ENCODE measurements around the gene MGA. TPM values are rescaled to one million over a fixed set of nuclear protein-coding genes. Genes with fewer than 3 reads are reported as not detected.
A peak's percentile ranks its signal among the peaks of the same experiment; 100 is the strongest.

The MGA gene
- total RNA-seq, 1 donor from 2014 or later = 71.4 TPM

GRCh38 chr15:41811432-41812195 lies 151.4 kb downstream of the MGA start:
- no peaks in the 10 kb centered on the region for H3K9me3 Mint-ChIP-seq
- DNase-seq (ENCODE audit: low spot score in 2 of 2, unreplicated experiment in 2 of 2) = peak; percentile 78 to 87
- no peak overlapping the region for H3K4me3 Mint-ChIP-seq
- TF ChIP-seq, protein P1, sequence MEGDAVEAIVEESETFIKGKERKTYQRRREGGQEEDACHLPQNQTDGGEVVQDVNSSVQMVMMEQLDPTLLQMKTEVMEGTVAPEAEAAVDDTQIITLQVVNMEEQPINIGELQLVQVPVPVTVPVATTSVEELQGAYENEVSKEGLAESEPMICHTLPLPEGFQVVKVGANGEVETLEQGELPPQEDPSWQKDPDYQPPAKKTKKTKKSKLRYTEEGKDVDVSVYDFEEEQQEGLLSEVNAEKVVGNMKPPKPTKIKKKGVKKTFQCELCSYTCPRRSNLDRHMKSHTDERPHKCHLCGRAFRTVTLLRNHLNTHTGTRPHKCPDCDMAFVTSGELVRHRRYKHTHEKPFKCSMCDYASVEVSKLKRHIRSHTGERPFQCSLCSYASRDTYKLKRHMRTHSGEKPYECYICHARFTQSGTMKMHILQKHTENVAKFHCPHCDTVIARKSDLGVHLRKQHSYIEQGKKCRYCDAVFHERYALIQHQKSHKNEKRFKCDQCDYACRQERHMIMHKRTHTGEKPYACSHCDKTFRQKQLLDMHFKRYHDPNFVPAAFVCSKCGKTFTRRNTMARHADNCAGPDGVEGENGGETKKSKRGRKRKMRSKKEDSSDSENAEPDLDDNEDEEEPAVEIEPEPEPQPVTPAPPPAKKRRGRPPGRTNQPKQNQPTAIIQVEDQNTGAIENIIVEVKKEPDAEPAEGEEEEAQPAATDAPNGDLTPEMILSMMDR (IDR thresholded peaks at IDR 0.05; ENCODE audit: unreplicated experiment) = peak; percentile 75
- H3K27me3 Mint-ChIP-seq (ENCODE audit: low read depth) = no peaks in the 10 kb centered on the region
- H3K4me1 Mint-ChIP-seq = peaks cover 5% of the 10 kb centered on the region
- H3K27ac Mint-ChIP-seq = no peak overlapping the region
- H3K36me3 Mint-ChIP-seq = peaks cover 6% of the 10 kb centered on the region

- no peak overlapping the region for H3K27ac Mint-ChIP-seq
- no peak overlapping the region for H3K4me3 Mint-ChIP-seq
- TF ChIP-seq, protein P1 (IDR thresholded peaks at IDR 0.05; ENCODE audit: unreplicated experiment) = no peak
- no peaks in the 10 kb centered on the region for H3K4me1 Mint-ChIP-seq
- H3K36me3 Mint-ChIP-seq = peaks cover 12% of the 10 kb centered on the region
- no peaks in the 10 kb centered on the region for H3K27me3 Mint-ChIP-seq (ENCODE audit: low read depth)
- no peak for DNase-seq (ENCODE audit: low spot score in 2 of 2, unreplicated experiment in 2 of 2)
- no peaks in the 10 kb centered on the region for H3K9me3 Mint-ChIP-seq
Measured at GRCh38 chr15:41812820-41813375, 152.7 kb downstream of the MGA start.

DNA sequence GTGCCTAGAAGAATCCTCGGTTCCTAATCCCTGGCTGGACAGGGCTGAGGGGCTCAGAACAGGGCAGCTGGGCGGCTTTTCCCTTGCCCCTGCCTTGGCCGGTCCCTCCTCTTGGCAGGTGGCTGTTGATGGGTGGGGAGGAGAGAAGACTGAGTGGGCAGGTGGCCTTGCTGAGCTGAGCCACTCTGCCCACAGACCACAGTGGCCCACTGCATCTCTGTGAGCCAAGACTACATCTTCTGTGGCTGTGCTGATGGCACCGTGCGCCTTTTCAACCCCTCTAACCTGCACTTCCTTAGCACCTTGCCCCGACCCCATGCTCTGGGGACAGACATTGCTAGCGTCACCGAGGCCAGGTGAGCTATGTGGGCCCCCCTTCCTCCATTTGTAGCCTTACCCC lies 153.2 kb downstream of the MGA start:
- H3K27me3 Mint-ChIP-seq (ENCODE audit: low read depth) = no peaks in the 10 kb centered on the region
- TF ChIP-seq, protein P1 (IDR thresholded peaks at IDR 0.05; ENCODE audit: unreplicated experiment) = no peak
- no peak overlapping the region for H3K27ac Mint-ChIP-seq
- H3K9me3 Mint-ChIP-seq = no peaks in the 10 kb centered on the region
- H3K36me3 Mint-ChIP-seq = peaks cover 16% of the 10 kb centered on the region
- H3K4me1 Mint-ChIP-seq = no peaks in the 10 kb centered on the region
- no peak overlapping the region for H3K4me3 Mint-ChIP-seq
- no peak for DNase-seq (ENCODE audit: low spot score in 2 of 2, unreplicated experiment in 2 of 2)

DNA sequence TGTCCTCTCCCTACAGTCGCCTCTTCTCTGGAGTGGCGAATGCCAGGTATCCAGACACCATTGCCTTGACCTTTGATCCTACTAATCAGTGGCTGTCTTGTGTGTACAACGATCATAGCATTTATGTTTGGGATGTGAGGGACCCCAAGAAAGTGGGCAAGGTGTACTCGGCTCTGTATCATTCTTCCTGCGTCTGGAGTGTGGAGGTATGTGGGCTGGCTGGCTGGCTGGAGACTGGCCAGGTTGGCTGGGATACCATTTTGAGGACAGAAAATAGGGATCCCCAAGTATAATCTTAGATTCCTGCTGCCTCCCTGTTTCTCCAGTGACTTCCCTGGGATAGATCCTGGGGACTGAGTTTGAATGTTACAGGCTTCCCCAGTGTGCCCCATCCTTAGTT lies 154.3 kb downstream of the MGA start:
- Mint-ChIP-seq H3K9me3 (no peaks in the 10 kb centered on the region), H3K27ac (no peak overlapping the region), H3K4me3 (no peak overlapping the region), H3K27me3 (ENCODE audit: low read depth) (no peaks in the 10 kb centered on the region), H3K36me3 (peaks cover 20% of the 10 kb centered on the region), H3K4me1 (no peaks in the 10 kb centered on the region)
- TF ChIP-seq, protein P1 (IDR thresholded peaks at IDR 0.05; ENCODE audit: unreplicated experiment) = no peak
- no peak for DNase-seq (ENCODE audit: low spot score in 2 of 2, unreplicated experiment in 2 of 2)

- Mint-ChIP-seq H3K9me3 (no peaks in the 10 kb centered on the region), H3K27ac (no peak overlapping the region), H3K27me3 (ENCODE audit: low read depth) (no peaks in the 10 kb centered on the region), H3K4me3 (no peak overlapping the region), H3K36me3 (peaks cover 28% of the 10 kb centered on the region), H3K4me1 (no peaks in the 10 kb centered on the region)
- TF ChIP-seq, protein P1 (IDR thresholded peaks at IDR 0.05; ENCODE audit: unreplicated experiment) = no peak
- no peak for DNase-seq (ENCODE audit: low spot score in 2 of 2, unreplicated experiment in 2 of 2)
Measured at GRCh38 chr15:41816788-41817187, 156.6 kb downstream of the MGA start.

All from mesothelial cell of epicardium (in vitro differentiated cells).